Caco-2 (cell line): Measurements from ENCODE around the gene ARHGAP15. TPM values are rescaled to one million over a fixed set of nuclear protein-coding genes. Genes with fewer than 3 reads are reported as not detected.

Experiments
- BruUV-seq: library from RNA; stranded (reverse); fragments of 400-500 nt; replicated peaks from 2 replicates; lab custom pipeline; 2021; lab: Mats Ljungman, UMichigan
- CTCF ChIA-PET: fragments of 300-600 bp; sonication (Branson Sonifier 250); formaldehyde crosslinking; loops from one replicate; lab custom pipeline; 2022; ENCODE audit warnings: antibody characterized with exemption; lab: Charles Lee
- POLR2A ChIA-PET: fragments of 300-600 bp; sonication (Branson Sonifier 250); formaldehyde crosslinking; loops from one replicate; lab custom pipeline; 2022; ENCODE audit warnings: antibody characterized with exemption; lab: Charles Lee
- DNase-seq, 2 experiments: peaks; one replicate each; pipeline versions ENCODE4 v3.0.0 to v3.0.0-alpha.2; 2020 to 2022
- H3K27me3 ChIP-seq: replicated peaks from 2 replicates; pipeline ENCODE4 v1.6.0; 2011; ENCODE audit warnings: low read length; ENCODE audit not compliant: control insufficient read depth, insufficient read depth
- H3K36me3 ChIP-seq: 2 replicates; pipeline ENCODE4 v1.5.1; 2011; ENCODE audit warnings: low read length; ENCODE audit not compliant: control insufficient read depth, insufficient read depth
- H3K4me1 ChIP-seq: fragments of 250-450 bp; sonication (Bioruptor Pico); 2 replicates; pipeline ENCODE4 v1.5.1; 2020; ENCODE audit warnings: mild to moderate bottlenecking
- H3K4me3 ChIP-seq: 2 replicates; pipeline ENCODE4 v1.5.1; 2011; ENCODE audit warnings: low read depth, mild to moderate bottlenecking, control low read depth, low read length
- H3K9me3 ChIP-seq: fragments of 250-450 bp; sonication (Bioruptor Pico); 2 replicates; pipeline ENCODE4 v1.5.1; 2020; ENCODE audit warnings: mild to moderate bottlenecking, moderate library complexity
- H3K27ac Mint-ChIP-seq: one replicate; pipeline ENCODE4 v1.8.0; 2022; ENCODE audit warnings: mixed read lengths; ENCODE audit not compliant: unreplicated experiment
- H3K27me3 Mint-ChIP-seq: one replicate; pipeline ENCODE4 v1.8.0; 2022; ENCODE audit warnings: mixed read lengths; ENCODE audit not compliant: insufficient read depth, unreplicated experiment
- H3K36me3 Mint-ChIP-seq: one replicate; pipeline ENCODE4 v1.8.0; 2022; ENCODE audit warnings: mild to moderate bottlenecking, mixed read lengths; ENCODE audit not compliant: insufficient read depth, unreplicated experiment
- H3K4me1 Mint-ChIP-seq: one replicate; pipeline ENCODE4 v1.8.0; 2022; ENCODE audit warnings: low read depth, mixed read lengths; ENCODE audit not compliant: unreplicated experiment
- H3K4me3 Mint-ChIP-seq: one replicate; pipeline ENCODE4 v1.8.0; 2022; ENCODE audit warnings: mild to moderate bottlenecking, moderate library complexity, mixed read lengths; ENCODE audit not compliant: unreplicated experiment
- H3K9me3 Mint-ChIP-seq: one replicate; pipeline ENCODE4 v1.8.0; 2022; ENCODE audit warnings: mixed read lengths; ENCODE audit not compliant: unreplicated experiment
- intact Hi-C: fragments of 100-400 bp; cut with micrococcal nuclease; formaldehyde crosslinking; loops from one replicate; pipeline ENCODE4 v1.10.0; 2022; ENCODE audit not compliant: unreplicated experiment
- total RNA-seq: library from RNA; stranded (reverse); gene quantifications from 2 replicates; pipeline ENCODE4 v1.2.3, GENCODE V29; 2022
- TF ChIP-seq, protein P1 (sequence below), 2 experiments: fragments of 200-600 bp in 1 of 2; IDR thresholded peaks; 1 replicate in 1 of 2; 2 replicates in 1 of 2; pipeline versions ENCODE4 v1.5.1 to v1.8.0; 2011 to 2022; ENCODE audit warnings: antibody characterized with exemption in 1 of 2, control low read depth in 1 of 2, inconsistent platforms in 1 of 2, low read depth in 1 of 2, low read length in 1 of 2, mild to moderate bottlenecking in 1 of 2, moderate library complexity in 1 of 2; ENCODE audit not compliant: insufficient read depth in 1 of 2, severe bottlenecking in 1 of 2, unreplicated experiment in 1 of 2

The ARHGAP15 gene
- total RNA-seq, 1 experiment from 2014 or later, result not detected

- Mint-ChIP-seq H3K27ac (no peak overlapping the region), H3K4me3 (no peak overlapping the region), H3K36me3 (no peaks in the 10 kb centered on the region), H3K4me1 (no peaks in the 10 kb centered on the region), H3K27me3 (peaks cover 20% of the 10 kb centered on the region), H3K9me3 (no peaks in the 10 kb centered on the region)
- no peak for DNase-seq
- H3K4me3 ChIP-seq, result no peak overlapping the region
- BruUV-seq, result no TSS peak
- TF ChIP-seq, protein P1, sequence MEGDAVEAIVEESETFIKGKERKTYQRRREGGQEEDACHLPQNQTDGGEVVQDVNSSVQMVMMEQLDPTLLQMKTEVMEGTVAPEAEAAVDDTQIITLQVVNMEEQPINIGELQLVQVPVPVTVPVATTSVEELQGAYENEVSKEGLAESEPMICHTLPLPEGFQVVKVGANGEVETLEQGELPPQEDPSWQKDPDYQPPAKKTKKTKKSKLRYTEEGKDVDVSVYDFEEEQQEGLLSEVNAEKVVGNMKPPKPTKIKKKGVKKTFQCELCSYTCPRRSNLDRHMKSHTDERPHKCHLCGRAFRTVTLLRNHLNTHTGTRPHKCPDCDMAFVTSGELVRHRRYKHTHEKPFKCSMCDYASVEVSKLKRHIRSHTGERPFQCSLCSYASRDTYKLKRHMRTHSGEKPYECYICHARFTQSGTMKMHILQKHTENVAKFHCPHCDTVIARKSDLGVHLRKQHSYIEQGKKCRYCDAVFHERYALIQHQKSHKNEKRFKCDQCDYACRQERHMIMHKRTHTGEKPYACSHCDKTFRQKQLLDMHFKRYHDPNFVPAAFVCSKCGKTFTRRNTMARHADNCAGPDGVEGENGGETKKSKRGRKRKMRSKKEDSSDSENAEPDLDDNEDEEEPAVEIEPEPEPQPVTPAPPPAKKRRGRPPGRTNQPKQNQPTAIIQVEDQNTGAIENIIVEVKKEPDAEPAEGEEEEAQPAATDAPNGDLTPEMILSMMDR (IDR thresholded peaks at IDR 0.05; ENCODE audit: insufficient read depth in 1 of 2, low read depth in 1 of 2, low read length in 1 of 2, severe bottlenecking in 1 of 2, unreplicated experiment in 1 of 2), result no peak
- POLR2A ChIA-PET, result no interaction called here
- CTCF ChIA-PET, result no interaction called here
- H3K9me3 ChIP-seq, result no peaks in the 10 kb centered on the region
- intact Hi-C loops, result loop anchor here (2.0 kb wide), 2 partner anchors 53 to 129 kb away; no protein-coding TSS in a partner anchor
- no peaks in the 10 kb centered on the region; the same call in 1 of the 2 replicates for H3K27me3 ChIP-seq
- no peaks in the 10 kb centered on the region for H3K4me1 ChIP-seq
- no peaks in the 10 kb centered on the region for H3K36me3 ChIP-seq
These were observed 34.3 kb downstream of the ARHGAP15 start for GRCh38 chr2:143163499-143163898.

DNA sequence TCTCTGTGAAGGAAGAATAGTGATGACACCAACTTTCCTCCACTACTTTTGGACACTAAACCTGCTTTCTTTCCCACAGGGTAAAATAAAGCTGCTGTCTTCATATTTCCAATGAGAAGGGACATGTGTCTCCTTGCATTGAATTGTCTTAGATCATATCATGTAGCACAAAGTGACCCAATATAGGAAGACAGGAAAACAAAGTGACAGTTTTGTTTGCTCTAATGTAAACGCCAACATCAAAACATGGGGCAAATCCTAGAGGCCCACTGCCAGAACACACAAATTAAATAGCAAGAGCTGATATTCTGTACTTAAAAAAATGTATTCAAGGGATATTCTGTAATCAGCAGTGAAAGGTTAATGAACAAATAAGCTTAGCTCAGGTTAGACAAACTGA lies 36.1 kb downstream of the ARHGAP15 start:
- POLR2A ChIA-PET, result no interaction called here
- intact Hi-C loops, result no loop called here
- no peaks in the 10 kb centered on the region for H3K36me3 ChIP-seq
- TF ChIP-seq, protein P1 (IDR thresholded peaks at IDR 0.05; ENCODE audit: insufficient read depth in 1 of 2, low read depth in 1 of 2, low read length in 1 of 2, severe bottlenecking in 1 of 2, unreplicated experiment in 1 of 2), result no peak
- BruUV-seq, result no TSS peak
- CTCF ChIA-PET, result no interaction called here
- no peaks in the 10 kb centered on the region for H3K4me1 Mint-ChIP-seq
- H3K27me3 Mint-ChIP-seq, result peaks cover 10% of the 10 kb centered on the region
- no peak overlapping the region for H3K27ac Mint-ChIP-seq
- no peaks in the 10 kb centered on the region for H3K9me3 Mint-ChIP-seq
- H3K4me3 ChIP-seq, result no peak overlapping the region
- H3K4me1 ChIP-seq, result no peaks in the 10 kb centered on the region
- H3K4me3 Mint-ChIP-seq, result no peak overlapping the region
- H3K36me3 Mint-ChIP-seq, result no peaks in the 10 kb centered on the region
- DNase-seq, result no peak
- no peaks in the 10 kb centered on the region; the same call in 1 of the 2 replicates for H3K27me3 ChIP-seq
- H3K9me3 ChIP-seq, result no peaks in the 10 kb centered on the region

GRCh38 chr2:143169105-143169504 lies 39.9 kb downstream of the ARHGAP15 start:
- CTCF ChIA-PET, result interaction anchor here (0.6 kb wide), 1 partner anchor 15 kb away, joined by 3 read pairs; no protein-coding TSS in a partner anchor
- POLR2A ChIA-PET, result no interaction called here
- no peaks in the 10 kb centered on the region for H3K36me3 ChIP-seq
- Mint-ChIP-seq H3K9me3 (no peaks in the 10 kb centered on the region), H3K4me1 (no peaks in the 10 kb centered on the region), H3K4me3 (no peak overlapping the region), H3K27ac (no peak overlapping the region), H3K27me3 (peaks cover 14% of the 10 kb centered on the region), H3K36me3 (no peaks in the 10 kb centered on the region)
- H3K27me3 ChIP-seq, result 0 out of 2 replicates have a peak, but pooled peaks cover 2% of the 10 kb centered on the region
- intact Hi-C loops, result no loop called here
- H3K4me3 ChIP-seq, result no peak overlapping the region
- TF ChIP-seq, protein P1 (IDR thresholded peaks at IDR 0.05; ENCODE audit: insufficient read depth in 1 of 2, low read depth in 1 of 2, low read length in 1 of 2, severe bottlenecking in 1 of 2, unreplicated experiment in 1 of 2), result no peak
- no peak for DNase-seq
- no peaks in the 10 kb centered on the region for H3K9me3 ChIP-seq
- no TSS peak for BruUV-seq
- H3K4me1 ChIP-seq, result no peaks in the 10 kb centered on the region
